ENCODE measurements around the gene SFXN4. TPM values are rescaled to one million over a fixed set of nuclear protein-coding genes. Genes with fewer than 3 reads are reported as not detected.

SFXN4 gene
- total and polyA plus RNA-seq, 2 of the 4 experiments (the other 2 are of a cell fraction) = 12.0 to 12.5 TPM

DNA sequence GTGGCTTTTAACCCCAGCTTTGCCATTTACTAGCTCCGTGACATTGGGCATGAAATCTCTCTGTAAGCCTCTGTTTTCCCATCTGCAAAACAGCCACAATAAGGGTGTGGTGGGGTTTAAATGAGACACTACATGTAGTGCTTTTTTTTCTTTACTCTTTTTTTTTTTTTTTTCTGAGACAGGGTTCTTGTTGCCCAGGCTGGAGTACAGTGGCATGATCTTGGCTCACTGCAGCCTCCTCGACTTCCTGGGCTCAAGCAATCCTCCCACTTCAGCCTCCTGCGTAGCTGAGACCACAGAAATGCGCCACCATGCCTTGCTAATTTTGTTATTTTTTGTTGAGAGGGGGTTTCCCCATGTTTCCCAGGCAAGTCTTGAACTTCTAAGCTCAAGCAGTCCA is 69.9 kb downstream of the SFXN4 start:
- Histone ChIP-seq H4K5ac (ENCODE audit: low read depth, low read length) (no peak overlapping the region), H3K4ac (ENCODE audit: low read depth, low read length) (no peak overlapping the region), H3K14ac (replicated peaks; ENCODE audit: low read depth, low read length) (no peak overlapping the region), H2BK20ac (ENCODE audit: low read depth, low read length) (no peak overlapping the region), H3K36me3 (ENCODE audit: control insufficient read depth, insufficient read depth, low read length) (no peaks in the 10 kb centered on the region), H3K23ac (ENCODE audit: low read depth, low read length) (no peak overlapping the region), H2BK15ac (ENCODE audit: low read depth, low read length) (no peak overlapping the region), H2BK5ac (ENCODE audit: low read depth, low read length, poor library complexity, severe bottlenecking) (no peak overlapping the region), H4K91ac (ENCODE audit: insufficient read depth, low read depth, low read length) (no peak overlapping the region), H3K27me3 (ENCODE audit: control insufficient read depth, insufficient read depth, low read length) (no peaks in the 10 kb centered on the region), H3K9ac (ENCODE audit: low read depth, low read length) (no peak overlapping the region), H2AFZ (replicated peaks; ENCODE audit: low read length, poor library complexity) (no peak overlapping the region), H3K9me3 (ENCODE audit: control insufficient read depth, insufficient read depth, low read length) (no peaks in the 10 kb centered on the region), H3K27ac (ENCODE audit: insufficient read depth, low read length) (no peak overlapping the region), H3K9me1 (ENCODE audit: insufficient read depth, low read length) (no peaks in the 10 kb centered on the region), H3K4me1 (ENCODE audit: control insufficient read depth, insufficient read depth, low read length) (peaks cover 4% of the 10 kb centered on the region), H2AK9ac (replicated peaks; ENCODE audit: low read depth, low read length, poor library complexity) (no peak overlapping the region), H3K4me2 (ENCODE audit: low read depth, low read length) (no peak overlapping the region), H2BK120ac (ENCODE audit: low read depth, low read length) (no peak overlapping the region), H2AK5ac (ENCODE audit: low read depth, low read length) (no peak overlapping the region), H3K79me1 (ENCODE audit: low read depth in 1 of 2, low read length in 2 of 2) (no peaks in the 10 kb centered on the region), H4K8ac (ENCODE audit: low read depth in 2 of 2, low read length in 2 of 2) (no peak overlapping the region), H3K4me3 (ENCODE audit: insufficient read depth, low read depth, low read length) (no peak overlapping the region), H3K56ac (ENCODE audit: extremely low read depth, insufficient read depth, low read length) (no peak overlapping the region), H4K20me1 (ENCODE audit: insufficient read depth, low read length) (no peaks in the 10 kb centered on the region), H3K18ac (ENCODE audit: low read depth, low read length) (no peak overlapping the region)
- in situ Hi-C loops (cut with MboI; ENCODE audit: low sequenced_read_pairs) = no loop called here
- DNase-seq = no peak
- no TSS peak for BruUV-seq (replicated peaks)
- ChIA-PET POLR2A (ENCODE audit: unreplicated experiment) (no interaction called here), CTCF (no interaction called here)
- TF ChIP-seq BHLHE40 (IDR thresholded peaks at IDR 0.05; ENCODE audit: low read depth, low read length) = no peak
- TF ChIP-seq MAFK (IDR thresholded peaks at IDR 0.05; ENCODE audit: low read depth, low read length) = no peak
- TF ChIP-seq RCOR1 (IDR thresholded peaks at IDR 0.05; ENCODE audit: insufficient replicate concordance, low read length) = no peak
- TF ChIP-seq CHD1 (IDR thresholded peaks at IDR 0.05; ENCODE audit: low read depth, low read length) = no peak
- no peak for TF ChIP-seq FOS (IDR thresholded peaks at IDR 0.05; ENCODE audit: low read depth, low read length)
- ATAC-seq (ENCODE audit: low read depth) = no peak
- WGBS, 2 experiments (ENCODE audit: extremely low coverage in 2 of 2, insufficient read length in 1 of 2) = no CpG with 5 or more reads among the region's 4 CpGs
- intact Hi-C loops (cut with micrococcal nuclease) = no loop called here
- dilution Hi-C loops (cut with HindIII; ENCODE audit: low sequenced_read_pairs, unreplicated experiment) = no loop called here

Measured in IMR-90 (cell line).